Measurements from ENCODE around the gene TMEM126A.
"Not testable (repeated sequence)": the region's sequence is repeated elsewhere in the genome, so short reads cannot be mapped to it uniquely, and the experiment has no call there.

Gene TMEM126A

DNA sequence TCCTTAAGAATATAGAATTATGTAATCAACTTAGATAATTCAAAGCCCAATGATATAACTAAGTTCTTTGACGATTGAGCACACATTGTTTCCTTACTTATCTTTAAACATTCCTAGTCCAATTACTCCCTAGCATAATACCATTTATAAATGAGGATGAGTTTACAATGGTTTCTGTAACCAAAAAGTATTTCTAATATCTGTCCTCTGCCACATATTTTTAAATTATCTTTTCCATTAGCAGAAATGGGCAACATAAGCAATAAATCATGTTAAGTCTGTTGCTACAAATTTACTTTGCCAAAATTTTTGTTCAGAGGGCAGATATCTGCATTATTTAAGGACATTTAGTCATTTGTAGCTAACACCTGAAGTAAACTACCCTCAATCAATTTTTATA lies 10.4 kb downstream of the TMEM126A start:
- DNase-seq (ENCODE audit: low read depth), result no peak

DNA sequence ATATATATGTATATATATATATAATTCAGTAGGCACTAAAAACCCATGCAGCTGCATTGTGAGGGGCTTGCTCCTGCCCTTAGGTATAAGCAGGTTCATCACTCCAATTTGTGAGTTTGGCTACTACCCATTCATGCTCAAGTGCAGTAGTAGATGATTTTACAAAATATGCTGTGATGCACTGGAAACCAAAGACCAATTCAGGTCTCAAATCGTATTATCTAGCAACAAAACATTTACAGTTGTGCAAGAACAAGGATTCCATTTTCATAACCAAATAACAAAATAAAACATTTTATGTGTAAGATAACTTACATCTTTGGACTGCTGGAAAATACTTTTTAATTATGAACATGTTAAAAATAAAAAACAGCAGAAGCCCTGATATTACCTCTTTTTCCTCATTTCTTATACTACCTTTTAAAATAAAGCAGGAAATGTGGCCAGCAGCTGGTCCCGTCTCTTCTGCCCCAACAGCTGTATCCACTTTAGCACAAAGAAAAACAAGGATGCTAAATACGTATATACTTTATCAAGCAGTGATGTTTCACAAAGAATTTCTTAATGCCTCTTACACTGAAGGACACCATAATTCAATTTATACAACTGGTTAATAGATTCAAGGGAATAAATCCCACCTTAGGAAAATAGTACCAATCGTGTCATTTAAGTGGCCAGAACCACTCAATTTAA lies 14.4 kb downstream of the TMEM126A start:
- no peak for DNase-seq (ENCODE audit: low read depth)

DNA sequence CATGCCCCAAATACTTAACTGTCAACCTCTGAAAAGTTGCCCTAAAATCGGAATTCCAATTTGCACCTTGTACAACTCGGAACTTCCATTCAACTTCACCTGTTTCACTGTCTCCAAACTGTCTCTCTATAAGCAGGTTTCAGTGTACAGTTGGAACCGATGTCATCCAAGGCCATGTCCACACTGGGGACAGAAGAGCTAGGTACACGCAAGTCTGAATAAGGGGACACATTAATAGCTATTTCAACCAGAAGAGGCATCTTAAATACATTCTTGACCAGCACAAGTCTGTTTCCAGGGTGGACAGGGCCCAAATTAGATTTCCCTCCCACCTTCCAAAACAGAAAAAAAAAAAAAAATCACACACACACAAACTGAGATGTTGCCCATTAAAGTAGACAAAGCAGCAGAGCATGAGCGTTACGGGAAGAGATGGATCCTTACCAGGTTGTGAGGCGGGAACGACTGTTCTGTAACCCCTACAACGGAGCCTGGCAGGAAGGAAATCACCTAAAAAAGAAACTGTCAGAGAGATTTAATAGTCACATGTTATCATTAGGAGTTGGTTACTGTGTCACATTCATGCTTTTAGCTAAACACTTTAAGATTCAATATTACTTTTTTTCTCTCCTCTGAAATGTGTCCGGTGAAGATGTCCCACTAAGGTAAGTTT lies 15.4 kb downstream of the TMEM126A start:
- no peak for DNase-seq (ENCODE audit: low read depth)

DNA sequence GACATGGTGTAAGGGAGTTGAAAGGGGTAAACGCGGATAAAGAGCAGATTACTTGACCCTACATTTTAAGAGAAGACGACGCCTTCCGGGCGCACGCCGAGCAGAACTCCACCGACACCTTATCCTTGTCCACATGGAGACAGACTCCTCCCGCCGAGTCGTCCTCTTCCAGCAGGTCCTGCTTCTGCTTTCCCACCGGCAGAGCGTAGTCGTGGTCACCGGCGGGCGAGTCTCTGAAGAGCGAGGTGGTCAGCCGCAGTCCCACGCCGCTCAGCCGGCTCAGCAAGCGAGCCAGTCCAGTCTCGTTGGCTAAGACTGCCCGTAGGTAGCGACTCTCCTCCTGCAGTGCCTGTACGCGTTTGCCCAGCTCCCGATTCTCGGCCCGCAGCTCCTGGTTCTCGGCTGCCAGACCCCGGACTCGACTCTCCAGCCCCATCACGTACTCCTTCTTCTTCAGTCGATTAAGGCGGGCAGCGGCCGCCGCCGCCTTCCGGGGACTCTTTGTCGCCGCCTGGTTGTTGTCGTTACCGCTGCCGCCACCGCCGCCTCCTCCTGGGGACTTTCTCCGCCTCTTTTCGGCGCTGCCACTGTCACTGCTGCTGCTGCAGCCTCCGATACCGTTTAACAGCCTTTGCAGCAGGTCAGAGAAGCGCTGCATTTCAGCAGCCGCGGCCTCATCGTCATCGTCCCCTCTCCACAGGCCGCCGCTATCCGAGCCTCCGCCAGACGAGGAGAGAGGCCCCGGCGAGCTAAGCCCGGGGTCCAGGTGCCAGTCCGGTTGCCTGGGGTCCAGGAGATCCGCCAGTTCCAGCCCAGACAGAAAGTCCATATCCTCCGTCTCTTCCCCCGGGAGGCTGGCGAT lies 16.2 kb downstream of the TMEM126A start:
- DNase-seq (ENCODE audit: low read depth), result no peak

DNA sequence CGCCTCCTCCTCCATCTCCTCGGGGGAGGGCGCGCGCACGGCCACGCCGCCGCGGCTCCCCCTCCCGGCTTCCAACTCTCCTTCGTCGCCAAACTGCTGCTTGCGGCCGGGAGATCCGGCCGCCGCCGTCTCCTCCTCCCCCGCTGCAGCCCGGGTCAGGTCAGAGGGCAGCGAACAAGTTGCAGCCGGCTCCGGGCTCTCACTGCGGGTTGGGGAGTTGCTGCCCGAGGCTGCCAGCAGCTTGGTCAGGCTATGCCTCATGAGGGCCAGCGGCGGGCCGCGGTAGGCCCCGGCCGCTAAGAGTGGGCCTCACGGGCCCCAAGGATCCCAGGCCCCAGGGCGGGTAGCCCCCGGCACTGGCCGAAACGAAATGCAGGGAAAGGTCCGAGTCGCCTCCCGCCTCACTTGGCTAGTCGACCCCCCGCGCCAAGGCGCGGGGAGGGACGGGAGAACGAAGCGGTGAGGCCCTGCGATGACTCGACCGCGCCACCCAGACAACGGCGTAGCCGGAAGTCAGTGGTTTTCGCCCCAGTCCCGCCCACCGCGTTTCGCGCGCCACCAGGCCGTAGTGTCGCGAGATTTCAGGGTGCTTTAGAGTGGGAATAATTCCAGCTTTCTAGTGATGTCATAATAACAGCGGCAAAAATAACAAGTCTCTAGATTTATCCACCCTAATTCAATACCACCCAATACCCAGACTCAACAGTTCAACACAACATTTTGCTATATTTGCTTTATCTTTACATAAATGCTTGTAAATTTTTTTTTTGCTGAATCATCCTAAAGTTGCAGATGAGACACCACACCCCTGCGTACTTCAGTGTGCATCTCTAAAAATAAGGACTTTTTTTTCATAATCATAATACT lies 17.1 kb downstream of the TMEM126A start, which contains the start of gene CREBZF:
TSS of gene CREBZF (minus strand) at position 515 of the 867 bp plus-strand sequence. CDS start at position 261, 254 bp downstream.
- DNase-seq (ENCODE audit: low read depth), result peak; percentile 62

DNA sequence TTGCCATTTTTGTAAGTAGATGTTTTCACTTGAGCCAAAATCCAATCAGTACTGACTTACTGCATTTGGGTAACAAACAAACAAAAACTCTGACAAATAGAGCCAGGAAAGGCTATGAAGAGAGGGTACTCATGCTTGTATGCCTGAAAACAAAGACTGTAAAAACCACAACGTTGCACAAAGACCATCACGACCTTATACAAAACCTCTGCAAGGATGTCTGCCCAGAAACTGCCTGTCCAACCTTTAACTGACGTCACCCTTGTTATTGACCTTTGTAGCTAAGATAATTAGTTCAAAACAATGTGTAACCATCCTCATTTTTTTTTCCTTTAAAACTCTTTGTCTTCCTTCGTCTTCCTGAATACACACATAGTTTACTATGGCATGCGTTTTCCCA lies 18.0 kb downstream of the TMEM126A start:
- DNase-seq (ENCODE audit: low read depth), result no peak

DNA sequence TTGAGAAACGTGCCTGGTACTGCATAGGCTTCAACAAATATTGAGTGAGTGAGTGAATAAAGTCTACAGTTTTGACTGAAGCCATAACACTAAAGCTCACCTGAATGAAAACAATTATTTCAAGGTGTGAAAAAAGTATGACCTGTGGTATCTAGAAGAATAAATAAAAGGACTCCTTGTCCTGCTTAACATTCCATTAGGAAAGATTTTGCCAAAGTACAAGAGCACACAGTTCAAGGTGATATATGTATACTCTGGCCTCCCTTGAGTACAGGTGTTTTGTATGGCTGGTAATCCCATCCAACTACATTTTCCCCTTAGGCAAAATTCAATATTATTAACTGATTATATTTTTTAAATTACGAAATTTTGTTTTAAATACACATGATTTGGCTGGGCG lies 18.9 kb downstream of the TMEM126A start:
- DNase-seq (ENCODE audit: low read depth), result no peak

DNA sequence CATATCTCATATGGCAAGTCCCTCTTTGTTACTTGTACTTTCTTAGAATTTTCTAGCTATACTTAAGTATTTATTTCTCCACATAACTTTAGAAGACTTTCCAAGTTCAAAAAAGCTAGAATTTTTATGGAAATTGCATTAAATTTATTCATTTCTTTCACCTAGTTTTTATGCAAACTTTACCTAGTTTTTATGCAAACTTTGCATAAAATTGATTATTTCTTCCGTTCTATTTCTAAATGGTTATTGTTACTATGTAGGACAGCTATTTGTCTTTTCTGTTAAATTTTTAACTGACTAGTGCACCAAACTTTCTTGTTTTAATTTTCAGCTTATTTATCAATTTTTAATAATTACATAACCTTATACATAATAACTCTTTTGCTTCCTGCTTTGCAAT lies 20.4 kb downstream of the TMEM126A start:
- no peak for DNase-seq (ENCODE audit: low read depth)

DNA sequence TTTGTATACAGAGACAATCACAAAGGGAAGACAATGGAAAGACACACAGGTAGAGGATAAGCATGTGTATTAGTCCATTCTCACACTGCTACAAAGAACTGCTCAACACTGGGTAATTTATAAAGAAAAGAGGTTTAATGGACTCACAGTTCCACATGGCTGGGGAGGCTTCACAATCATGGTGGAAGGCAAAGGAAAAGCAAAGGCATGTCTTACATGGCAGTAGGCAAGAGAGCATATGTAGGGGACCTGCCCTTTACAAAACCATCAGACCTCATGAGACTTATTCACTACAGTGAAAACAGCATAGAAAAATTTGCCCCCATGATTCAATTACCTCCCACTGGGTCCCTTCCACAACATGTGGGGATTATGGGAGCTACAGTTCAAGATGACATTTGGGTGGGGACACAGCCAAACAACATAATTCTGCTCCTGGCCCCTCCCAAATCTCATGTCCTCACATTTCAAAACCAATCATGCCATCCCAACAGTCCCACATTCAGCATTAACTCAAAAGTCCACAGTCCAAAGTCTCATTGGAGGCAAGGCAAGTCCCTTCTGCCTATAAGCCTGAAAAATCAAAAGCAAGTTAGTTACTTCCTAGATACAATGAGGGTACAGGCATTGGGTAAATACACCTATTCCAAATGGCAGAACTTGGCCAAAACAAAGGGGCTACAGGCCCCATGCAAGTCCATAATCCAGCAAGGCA lies 23.3 kb downstream of the TMEM126A start:
- DNase-seq (ENCODE audit: low read depth), result not testable (repeated sequence)

DNA sequence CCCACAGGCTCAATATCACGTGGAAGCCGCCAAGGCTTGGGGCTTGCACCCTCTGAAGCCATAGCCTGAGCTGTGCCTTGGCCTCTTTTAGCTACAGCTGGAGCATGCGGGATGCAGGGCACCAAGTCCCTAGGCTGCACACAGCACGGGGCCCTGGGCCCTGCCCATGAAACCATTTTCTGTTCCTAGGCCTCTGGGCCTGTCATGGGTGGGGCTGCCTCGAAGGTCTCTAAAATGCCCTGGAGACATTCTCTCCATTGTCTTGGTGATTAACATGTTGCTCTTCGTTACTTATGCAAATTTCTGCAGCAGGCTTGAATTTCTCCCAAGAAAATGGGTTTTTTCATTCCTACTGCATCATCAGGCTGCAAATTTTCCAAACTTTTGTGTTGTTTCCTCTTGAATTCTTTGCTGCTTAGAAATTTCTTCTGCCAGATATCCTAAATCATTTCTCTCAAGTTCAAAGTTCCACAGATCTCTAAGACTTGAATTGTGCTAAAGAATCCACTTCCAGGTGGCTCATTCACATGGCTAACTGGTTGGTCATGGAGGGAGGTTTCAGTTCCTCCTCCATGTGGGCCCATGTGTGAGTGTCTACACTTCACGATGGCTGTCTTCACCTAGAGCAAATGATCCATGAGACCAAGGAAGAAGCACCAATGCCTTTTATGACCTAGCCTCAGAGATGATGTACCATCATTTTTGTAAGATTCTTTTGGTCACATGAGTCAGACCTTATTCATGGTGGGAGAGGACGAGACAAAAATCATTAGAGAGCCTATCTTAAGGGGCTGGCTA lies 24.5 kb downstream of the TMEM126A start:
- DNase-seq (ENCODE audit: low read depth), result no peak

DNA sequence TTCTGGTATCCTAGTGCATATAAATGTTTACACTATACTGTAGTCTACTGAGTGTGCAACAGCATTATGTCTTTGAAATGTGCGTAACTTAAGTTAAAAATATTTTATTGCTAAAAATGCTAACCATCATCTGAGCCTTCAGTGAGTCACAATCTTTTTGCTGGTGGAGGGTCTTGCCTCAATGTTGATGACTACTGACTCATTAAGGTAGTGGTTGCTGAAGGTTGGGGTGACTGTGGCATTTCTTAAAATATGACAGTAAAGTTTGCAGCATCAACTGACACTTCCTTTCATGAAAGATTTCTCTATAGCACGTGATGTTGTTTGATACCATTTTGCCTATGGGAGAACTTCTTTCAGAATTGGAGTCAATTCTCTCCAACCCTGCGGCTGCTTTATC lies 25.6 kb downstream of the TMEM126A start:
- no peak for DNase-seq (ENCODE audit: low read depth)

DNA sequence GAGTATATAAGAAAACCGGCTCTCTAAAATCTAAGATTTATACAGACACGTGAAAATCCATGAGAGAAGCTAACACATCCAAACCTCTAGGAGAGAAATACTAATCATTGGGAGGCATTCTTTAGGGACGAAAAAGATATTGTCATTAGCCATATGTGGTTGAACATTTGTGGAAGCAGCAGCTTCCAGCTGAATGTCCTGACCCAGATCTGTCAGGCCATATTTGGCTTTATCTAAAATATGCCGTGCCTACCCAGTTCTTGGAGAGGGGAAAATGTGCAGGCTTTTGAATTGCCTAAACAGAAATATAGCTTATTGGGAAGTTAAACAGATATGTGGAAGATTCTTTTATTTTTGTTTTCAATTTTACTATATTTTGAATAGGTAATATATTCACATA lies 31.8 kb downstream of the TMEM126A start:
- DNase-seq (ENCODE audit: low read depth), result no peak

DNA sequence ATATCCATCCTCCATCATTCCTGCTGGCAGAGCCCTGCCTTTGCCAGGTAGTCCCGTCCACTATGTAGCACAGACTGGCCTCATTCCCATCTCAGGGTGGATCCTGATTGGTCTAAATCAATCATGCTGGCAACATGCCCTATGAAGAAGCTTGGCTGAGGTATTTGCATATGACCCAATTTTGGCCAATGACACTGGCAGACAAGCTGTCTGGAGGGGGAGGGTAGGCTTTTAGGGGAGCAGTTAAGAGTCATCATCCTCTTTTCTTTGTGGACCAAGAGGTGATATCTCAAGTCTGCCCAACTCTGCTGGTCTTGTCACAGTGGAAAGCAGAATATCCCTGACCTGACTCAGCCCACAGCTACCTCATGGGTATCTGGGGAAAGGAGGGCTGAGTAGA lies 33.1 kb downstream of the TMEM126A start:
- DNase-seq (ENCODE audit: low read depth), result no peak

DNA sequence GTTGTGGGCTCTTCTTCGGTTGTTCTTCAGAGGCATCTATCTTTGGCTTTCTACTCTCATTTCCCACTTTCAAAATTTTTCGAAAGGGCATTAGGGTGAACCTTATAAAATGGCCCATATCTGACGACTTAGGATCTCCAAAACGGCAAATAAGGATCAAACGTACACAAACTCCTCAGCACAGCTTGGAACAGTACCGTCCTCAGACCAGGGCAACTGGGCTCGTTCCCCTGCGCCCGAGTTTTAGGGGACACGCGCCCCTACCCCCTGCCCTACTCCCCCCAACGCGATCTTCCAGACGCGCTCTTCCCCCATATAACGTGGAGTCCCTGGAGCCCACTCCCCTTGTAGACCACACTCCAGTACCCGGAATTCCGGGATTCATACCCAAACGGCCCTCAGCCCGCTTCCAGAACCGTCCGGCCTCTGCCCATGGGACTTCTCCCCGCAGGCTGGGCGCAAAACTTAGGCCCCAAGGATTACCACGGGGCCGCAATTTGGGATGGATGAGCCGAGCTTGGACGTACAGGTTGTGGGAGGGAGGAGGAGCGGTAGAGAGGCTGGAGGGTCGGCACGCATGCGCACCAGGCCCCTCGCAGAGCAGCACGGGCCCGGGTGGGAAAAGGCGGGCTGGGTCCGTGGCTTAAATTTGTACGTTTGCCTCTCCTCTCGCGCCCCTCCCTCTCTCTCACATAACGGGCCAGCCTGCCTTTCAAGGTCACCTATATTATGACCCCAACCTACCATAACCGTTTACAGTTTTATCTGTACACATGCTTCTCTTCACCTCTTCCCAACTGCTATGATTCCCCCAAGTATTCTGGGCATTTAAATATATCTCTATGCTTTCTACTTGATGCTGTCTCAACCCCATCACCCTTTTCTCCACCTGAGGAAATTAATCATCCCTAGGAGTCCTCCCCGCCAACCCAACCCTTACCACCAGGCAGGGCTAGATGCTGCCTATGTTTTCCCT lies 34.9 kb downstream of the TMEM126A start:
- DNase-seq (ENCODE audit: low read depth), result no peak

DNA sequence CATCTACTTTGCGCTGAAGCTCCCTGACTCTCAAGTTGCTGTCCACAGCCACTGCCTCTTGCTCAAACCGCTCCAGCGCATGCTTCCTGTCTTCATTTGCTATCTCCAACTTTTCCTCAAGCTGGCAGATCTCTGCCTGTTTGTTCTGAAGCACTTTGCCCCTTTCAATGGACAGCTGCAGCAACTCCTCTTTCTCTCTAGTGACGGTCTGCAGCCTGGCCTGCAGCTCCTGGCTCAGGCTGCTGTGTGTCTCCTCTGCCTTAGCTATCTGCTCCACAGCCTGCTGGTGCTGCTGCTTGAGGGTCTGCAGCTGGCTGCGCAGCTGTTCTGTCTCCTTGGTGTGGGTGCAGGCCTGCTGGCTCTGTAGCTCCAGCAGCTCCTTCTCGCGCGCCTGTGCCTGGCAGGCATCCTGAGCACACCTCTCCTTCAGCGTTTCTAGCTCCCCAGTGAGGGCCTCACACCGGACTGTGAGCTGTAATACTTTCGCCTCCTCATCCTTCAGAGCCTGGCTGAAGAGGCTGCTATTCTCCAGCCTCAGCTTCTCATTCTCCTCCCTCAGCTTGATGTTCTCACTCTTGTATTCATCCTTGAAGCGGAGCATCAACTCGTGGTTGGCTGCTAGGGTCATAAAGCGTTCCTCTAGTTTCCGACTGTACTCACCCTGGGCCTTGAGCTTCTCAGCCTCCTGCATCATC lies 37.5 kb downstream of the TMEM126A start:
- no peak for DNase-seq (ENCODE audit: low read depth)

DNA sequence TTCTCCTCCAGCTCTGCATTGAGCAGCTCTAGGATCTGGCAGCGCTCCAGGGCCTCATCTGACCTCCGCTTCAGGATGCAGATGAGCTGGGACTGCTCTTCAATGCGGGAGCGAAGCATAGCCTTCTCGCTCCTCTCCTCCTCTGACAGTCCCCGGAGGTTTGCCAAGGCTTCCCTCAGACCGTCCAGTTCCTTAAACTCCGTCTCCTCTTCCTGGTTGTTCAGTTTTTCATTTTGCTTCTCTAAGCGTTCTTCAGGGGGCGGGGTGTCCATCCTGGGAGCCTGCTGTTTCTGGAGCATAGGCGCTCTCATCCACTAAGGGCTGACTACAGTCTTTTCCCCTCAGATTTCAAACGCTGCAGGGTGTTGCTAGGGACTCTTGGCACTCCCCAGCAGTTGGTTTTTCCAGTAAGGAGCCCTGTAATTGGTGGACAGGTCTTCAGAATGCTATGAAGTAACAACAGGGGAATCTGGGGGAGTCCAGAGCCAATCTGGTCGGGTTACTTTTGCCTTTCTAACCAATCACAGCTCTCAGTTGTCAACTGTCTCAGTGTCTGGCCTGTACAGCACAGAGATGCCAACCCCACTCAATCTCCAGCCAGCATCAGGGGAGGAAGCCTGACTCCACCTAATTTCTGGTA lies 38.2 kb downstream of the TMEM126A start, which contains the start of gene CCDC89:
TSS of gene CCDC89 (minus strand) at position 376 of the 640 bp plus-strand sequence. CDS start at position 311, 65 bp downstream.
- peak; percentile 44 for DNase-seq (ENCODE audit: low read depth)

DNA sequence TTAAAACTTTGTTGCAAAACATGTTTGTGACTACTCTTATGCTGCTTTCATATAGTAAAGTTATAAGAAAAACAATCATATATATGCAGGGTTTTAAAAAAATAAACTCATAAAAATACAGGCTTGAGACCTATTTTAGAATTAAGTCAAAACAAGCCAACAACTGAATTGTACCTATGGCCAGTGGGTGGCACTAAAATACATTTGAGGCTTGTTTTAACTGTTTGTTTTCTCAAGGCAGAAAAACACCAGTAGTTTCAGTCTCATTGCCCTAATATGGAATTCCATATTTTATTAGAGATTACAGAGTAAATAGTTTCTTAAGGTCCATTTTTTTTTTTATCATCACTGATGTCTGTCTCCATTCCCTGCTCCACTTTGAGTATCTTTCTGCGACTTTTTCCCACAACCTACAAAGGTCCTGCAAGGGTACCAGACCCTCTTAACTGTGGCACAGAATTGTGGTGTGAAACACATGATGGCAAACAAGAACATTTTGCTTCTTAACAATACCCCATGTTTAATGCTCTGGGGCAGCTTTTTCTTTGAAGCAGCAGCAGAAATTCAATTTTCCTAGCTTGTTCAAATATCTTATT lies 46.7 kb downstream of the TMEM126A start:
- no peak for DNase-seq (ENCODE audit: low read depth)
